ENCODE measurements around the gene CREBBP. TPM values are rescaled to one million over a fixed set of nuclear protein-coding genes. Genes with fewer than 3 reads are reported as not detected.

CREBBP gene
- total and polyA plus RNA-seq, 2 donors (not counting 1 experiment from before 2014, with no cell fraction given): 6.1 to 22.6 TPM

DNA sequence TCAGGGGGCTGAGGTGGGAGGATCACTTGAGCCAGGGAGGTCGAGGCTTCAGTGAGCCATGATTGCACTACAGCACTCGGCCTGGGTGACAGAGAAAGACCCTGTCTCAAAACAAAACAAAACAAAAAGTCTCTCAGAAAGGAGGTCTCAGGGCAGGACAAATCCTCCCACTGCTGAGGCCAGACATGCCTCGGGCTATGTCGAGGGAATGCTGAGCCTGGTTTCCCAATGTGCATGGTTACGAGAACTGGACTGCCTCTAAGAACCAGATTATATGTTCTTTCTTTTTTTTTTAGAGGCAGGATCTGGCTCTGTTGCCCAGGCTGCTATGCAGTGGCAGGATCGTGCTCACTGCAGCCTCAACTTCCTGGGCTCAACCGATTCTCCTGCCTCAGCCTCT is 190.8 kb downstream of the CREBBP start:
- no peaks in the 10 kb centered on the region for H3K27me3 ChIP-seq (ENCODE audit: control insufficient read depth, insufficient read depth, low read length)
- no peaks in the 10 kb centered on the region for H3K79me2 ChIP-seq (ENCODE audit: control insufficient read depth, insufficient read depth, low read length)
- H3K27ac ChIP-seq (ENCODE audit: insufficient read depth, low read length): peak overlapping the region; percentile 31
- H3K4me3 ChIP-seq (replicated peaks in 1 of 4; ENCODE audit: control extremely low read depth in 1 of 4, insufficient read depth in 1 of 4, low read depth in 3 of 4, low read length in 4 of 4): no peak overlapping the region
- peaks cover 12% of the 10 kb centered on the region for H3K36me3 ChIP-seq (ENCODE audit: control insufficient read depth, insufficient read depth, low read length)
- H3K4me1 ChIP-seq (ENCODE audit: control insufficient read depth, extremely low read depth, insufficient read depth, low read length): peaks cover 3% of the 10 kb centered on the region
- H4K20me1 ChIP-seq (ENCODE audit: control insufficient read depth, extremely low read depth, insufficient read depth, low read length): no peaks in the 10 kb centered on the region
- no peaks in the 10 kb centered on the region for H3K9me3 ChIP-seq (ENCODE audit: control insufficient read depth, insufficient read depth, low read depth, low read length)
- TF ChIP-seq EZH2 (IDR thresholded peaks at IDR 0.05; ENCODE audit: low read length, missing control alignments): no peak
- TF ChIP-seq, protein P1, sequence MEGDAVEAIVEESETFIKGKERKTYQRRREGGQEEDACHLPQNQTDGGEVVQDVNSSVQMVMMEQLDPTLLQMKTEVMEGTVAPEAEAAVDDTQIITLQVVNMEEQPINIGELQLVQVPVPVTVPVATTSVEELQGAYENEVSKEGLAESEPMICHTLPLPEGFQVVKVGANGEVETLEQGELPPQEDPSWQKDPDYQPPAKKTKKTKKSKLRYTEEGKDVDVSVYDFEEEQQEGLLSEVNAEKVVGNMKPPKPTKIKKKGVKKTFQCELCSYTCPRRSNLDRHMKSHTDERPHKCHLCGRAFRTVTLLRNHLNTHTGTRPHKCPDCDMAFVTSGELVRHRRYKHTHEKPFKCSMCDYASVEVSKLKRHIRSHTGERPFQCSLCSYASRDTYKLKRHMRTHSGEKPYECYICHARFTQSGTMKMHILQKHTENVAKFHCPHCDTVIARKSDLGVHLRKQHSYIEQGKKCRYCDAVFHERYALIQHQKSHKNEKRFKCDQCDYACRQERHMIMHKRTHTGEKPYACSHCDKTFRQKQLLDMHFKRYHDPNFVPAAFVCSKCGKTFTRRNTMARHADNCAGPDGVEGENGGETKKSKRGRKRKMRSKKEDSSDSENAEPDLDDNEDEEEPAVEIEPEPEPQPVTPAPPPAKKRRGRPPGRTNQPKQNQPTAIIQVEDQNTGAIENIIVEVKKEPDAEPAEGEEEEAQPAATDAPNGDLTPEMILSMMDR (conservative IDR thresholded peaks at IDR 0.05 in 1 of 2, IDR thresholded peaks at IDR 0.05 in 1 of 2; ENCODE audit: low read depth in 1 of 2, low read length in 2 of 2): no peak
- no peak overlapping the region for H3K4me2 ChIP-seq (ENCODE audit: extremely low read depth, insufficient read depth, low read length)
- no peak for DNase-seq (ENCODE audit: low read depth in 2 of 2)
- H2AFZ ChIP-seq (ENCODE audit: low read length): no peak overlapping the region
- no peak overlapping the region for H3K9ac ChIP-seq (ENCODE audit: insufficient read depth, low read length)

DNA sequence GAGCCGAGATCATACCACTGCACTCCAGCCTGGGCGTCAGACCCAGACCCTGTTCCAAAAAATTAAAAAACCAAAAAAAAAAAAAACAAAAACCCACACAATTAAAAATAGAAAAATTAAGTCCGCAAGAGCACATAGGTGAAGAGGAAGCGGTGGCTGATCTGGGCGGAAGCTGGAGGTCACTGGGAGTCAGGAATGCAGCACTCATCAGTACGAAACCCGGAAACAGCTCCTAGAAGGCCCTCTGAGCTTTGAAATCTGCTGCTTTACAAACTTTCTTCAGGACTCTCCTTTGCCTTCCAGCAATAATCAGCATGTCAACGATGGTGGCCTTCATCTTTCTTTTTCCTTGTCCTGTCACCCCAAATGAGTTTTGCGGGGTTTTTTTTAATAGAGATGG is 192.7 kb downstream of the CREBBP start:
- DNase-seq (ENCODE audit: low read depth in 2 of 2): no peak
- H3K4me2 ChIP-seq (ENCODE audit: extremely low read depth, insufficient read depth, low read length): no peak overlapping the region
- no peak overlapping the region for H2AFZ ChIP-seq (ENCODE audit: low read length)

DNA sequence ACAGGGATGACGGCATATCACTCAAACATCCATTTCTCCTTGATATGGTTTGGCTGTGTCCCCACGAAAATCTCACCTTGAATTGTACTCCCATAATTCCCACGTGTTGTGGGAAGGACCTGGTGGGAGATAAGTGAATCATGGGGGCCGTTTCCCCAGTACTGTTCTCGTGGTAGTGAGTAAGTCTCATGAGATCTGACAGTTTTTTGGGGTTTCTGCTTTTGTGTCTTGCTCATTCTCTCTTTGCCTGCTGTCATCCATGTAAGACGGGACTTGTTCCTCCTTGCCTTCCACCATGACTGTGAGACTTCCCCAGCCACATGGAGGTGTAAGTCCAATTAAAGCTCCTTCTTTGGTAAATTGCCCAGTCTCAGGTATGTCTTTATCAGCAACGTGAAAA is 193.5 kb downstream of the CREBBP start:
- H4K20me1 ChIP-seq (ENCODE audit: control insufficient read depth, extremely low read depth, insufficient read depth, low read length): no peaks in the 10 kb centered on the region
- no peak overlapping the region for H3K4me3 ChIP-seq (replicated peaks in 1 of 4; ENCODE audit: control extremely low read depth in 1 of 4, insufficient read depth in 1 of 4, low read depth in 3 of 4, low read length in 4 of 4)
- no peaks in the 10 kb centered on the region for H3K9me3 ChIP-seq (ENCODE audit: control insufficient read depth, insufficient read depth, low read depth, low read length)
- no peak for DNase-seq (ENCODE audit: low read depth in 2 of 2)
- H3K27me3 ChIP-seq (ENCODE audit: control insufficient read depth, insufficient read depth, low read length): no peaks in the 10 kb centered on the region
- H3K4me1 ChIP-seq (ENCODE audit: control insufficient read depth, extremely low read depth, insufficient read depth, low read length): peaks cover 3% of the 10 kb centered on the region
- no peak overlapping the region for H3K9ac ChIP-seq (ENCODE audit: insufficient read depth, low read length)
- H3K27ac ChIP-seq (ENCODE audit: insufficient read depth, low read length): no peak overlapping the region
- H3K79me2 ChIP-seq (ENCODE audit: control insufficient read depth, insufficient read depth, low read length): no peaks in the 10 kb centered on the region
- H3K4me2 ChIP-seq (ENCODE audit: extremely low read depth, insufficient read depth, low read length): no peak overlapping the region
- peaks cover 12% of the 10 kb centered on the region for H3K36me3 ChIP-seq (ENCODE audit: control insufficient read depth, insufficient read depth, low read length)
- H2AFZ ChIP-seq (ENCODE audit: low read length): no peak overlapping the region
- TF ChIP-seq, protein P1 (conservative IDR thresholded peaks at IDR 0.05 in 1 of 2, IDR thresholded peaks at IDR 0.05 in 1 of 2; ENCODE audit: low read depth in 1 of 2, low read length in 2 of 2): no peak
- TF ChIP-seq EZH2 (IDR thresholded peaks at IDR 0.05; ENCODE audit: low read length, missing control alignments): no peak

More for the DNA sequence above, 192.7 kb downstream of the CREBBP start:
- Histone ChIP-seq H3K27me3 (ENCODE audit: control insufficient read depth, insufficient read depth, low read length) (no peaks in the 10 kb centered on the region), H3K9ac (ENCODE audit: insufficient read depth, low read length) (no peak overlapping the region), H3K4me1 (ENCODE audit: control insufficient read depth, extremely low read depth, insufficient read depth, low read length) (peaks cover 3% of the 10 kb centered on the region), H3K27ac (ENCODE audit: insufficient read depth, low read length) (no peak overlapping the region), H3K36me3 (ENCODE audit: control insufficient read depth, insufficient read depth, low read length) (peaks cover 12% of the 10 kb centered on the region), H3K4me3 (replicated peaks in 1 of 4; ENCODE audit: control extremely low read depth in 1 of 4, insufficient read depth in 1 of 4, low read depth in 3 of 4, low read length in 4 of 4) (no peak overlapping the region), H4K20me1 (ENCODE audit: control insufficient read depth, extremely low read depth, insufficient read depth, low read length) (no peaks in the 10 kb centered on the region), H3K9me3 (ENCODE audit: control insufficient read depth, insufficient read depth, low read depth, low read length) (no peaks in the 10 kb centered on the region), H3K79me2 (ENCODE audit: control insufficient read depth, insufficient read depth, low read length) (no peaks in the 10 kb centered on the region)
- TF ChIP-seq, protein P1 (conservative IDR thresholded peaks at IDR 0.05 in 1 of 2, IDR thresholded peaks at IDR 0.05 in 1 of 2; ENCODE audit: low read depth in 1 of 2, low read length in 2 of 2): no peak
- no peak for TF ChIP-seq EZH2 (IDR thresholded peaks at IDR 0.05; ENCODE audit: low read length, missing control alignments)
